Kidney (tissue), 14 donors: ENCODE measurements around the gene RBMS1. TPM values are rescaled to one million over a fixed set of nuclear protein-coding genes. Genes with fewer than 3 reads are reported as not detected.

Experiments used
- DNase-seq, 5 donors: peaks; one replicate each; pipeline ENCODE4 v3.0.0-alpha.2; 2013 to 2020
- FAIRE-seq: peaks from 2 replicates; lab custom pipeline; 2012; peaks lifted over from hg19 to GRCh38; lab: Jason Lieb, UNC
- H3K27ac ChIP-seq, 2 donors: one replicate each; pipeline ENCODE4 v1.7.0; 2013; ENCODE audit warnings: low read depth in 2 of 2, low read length in 2 of 2, inconsistent platforms in 1 of 2
- H3K27me3 ChIP-seq: one replicate; pipeline ENCODE4 v1.7.1; 2013; ENCODE audit warnings: low read length, inconsistent platforms; ENCODE audit not compliant: control insufficient read depth, insufficient read depth
- H3K36me3 ChIP-seq, 3 donors: one replicate each; pipeline versions ENCODE4 v1.7.0 to v1.7.1; 2013; ENCODE audit warnings: low read length in 3 of 3, control low read depth in 1 of 3, inconsistent platforms in 1 of 3; ENCODE audit not compliant: insufficient read depth in 3 of 3, control insufficient read depth in 2 of 3
- H3K4me1 ChIP-seq, 3 donors: one replicate each; pipeline versions ENCODE4 v1.7.0 to v1.7.1; 2013; ENCODE audit warnings: low read length in 3 of 3, inconsistent platforms in 1 of 3, low read depth in 1 of 3; ENCODE audit not compliant: control insufficient read depth in 2 of 3, insufficient read depth in 2 of 3
- H3K4me3 ChIP-seq, 3 donors: one replicate each; pipeline versions ENCODE4 v1.7.0 to v1.8.1; 2013; ENCODE audit warnings: low read length in 3 of 3, control low read depth in 1 of 3, inconsistent platforms in 1 of 3
- H3K9ac ChIP-seq, 3 donors: one replicate each; pipeline versions ENCODE4 v1.7.0 to v1.7.1; 2013; ENCODE audit warnings: low read length in 3 of 3, control low read depth in 1 of 3, inconsistent platforms in 1 of 3
- H3K9me3 ChIP-seq, 3 donors: one replicate each; pipeline versions ENCODE4 v1.7.0 to v1.7.1; 2013; ENCODE audit warnings: low read length in 3 of 3, control low read depth in 1 of 3, inconsistent platforms in 1 of 3; ENCODE audit not compliant: control insufficient read depth in 2 of 3, insufficient read depth in 1 of 3
- CTCF ChIP-seq: IDR thresholded peaks from 3 replicates; pipeline ENCODE4 v1.5.1; 2012; ENCODE audit warnings: mild to moderate bottlenecking, moderate library complexity, borderline replicate concordance; ENCODE audit not compliant: insufficient read depth; ENCODE audit errors: extremely low read depth
- intact Hi-C: fragments of 100-400 bp; cut with DNase I; formaldehyde crosslinking; loops from one replicate; pipeline ENCODE4 v1.11.1; 2022
- polyA plus RNA-seq: library from polyadenylated mRNA; stranded (reverse); fragments of 350-450 nt; fragmentation: Illumina TruSeq; extraction: RNeasy Lipid Tissue Mini Kit (QIAGEN cat#74804); gene quantifications from one replicate; pipeline ENCODE4 v1.2.3, GENCODE V29; 2014; ENCODE audit warnings: low read depth, low replicate concordance; ENCODE audit not compliant: insufficient read depth
- total RNA-seq: library from RNA; stranded (reverse); fragmentation: NEBNext Ultra II Directional; extraction: Animal tissue kit (Norgen Biotek cat#: 25700); gene quantifications from one replicate; pipeline ENCODE4 v1.2.1, GENCODE V29; 2021
- donor health status: control.
- donor health status: control.
- donor health status: control.
- donor health status: control.
- donor health status: control.
- donor health status: DM: yes; HTN: yes; CAD: no.
- donor health status: Normal renal cell carcinoma (clear cell type).

The RBMS1 gene
- total and polyA plus RNA-seq, 2 donors from 2014 or later: 25.6 to 94.8 TPM

DNA sequence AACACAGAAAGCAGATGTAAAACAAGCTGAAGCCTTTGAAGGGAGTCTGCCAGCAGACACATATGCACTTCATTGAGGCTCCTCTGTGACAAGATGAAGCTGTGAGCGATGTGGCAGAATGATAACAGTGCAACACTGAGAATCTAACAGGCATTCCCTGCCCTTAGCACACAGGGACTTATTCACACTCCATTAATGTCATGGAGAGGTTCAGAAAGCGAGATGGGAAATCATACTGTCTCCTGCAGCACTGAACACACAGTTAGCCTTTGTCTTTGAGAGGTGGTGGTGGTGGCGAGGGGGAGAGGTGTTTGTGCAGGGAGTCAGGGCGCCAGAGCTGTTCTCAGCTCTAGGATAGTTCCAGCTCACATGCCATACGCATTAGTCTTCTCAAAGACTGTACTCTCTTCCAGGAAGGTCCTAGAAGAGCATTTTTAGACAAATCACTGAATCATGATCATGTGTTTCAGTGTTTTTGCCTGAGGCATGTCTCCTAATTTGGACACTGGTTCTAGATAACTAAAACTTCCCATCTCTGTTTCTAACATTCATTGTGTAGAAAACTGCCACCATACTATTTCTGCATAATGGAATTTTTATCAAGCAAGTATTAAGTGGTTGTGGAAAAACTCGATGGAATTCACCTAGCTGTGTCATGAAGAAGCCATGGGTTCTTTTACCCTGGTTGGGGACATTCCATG, 200.1 kb downstream of the RBMS1 start:
- intact Hi-C loops: no loop called here
- H3K4me3 ChIP-seq: no peak overlapping the region
- H3K27me3 ChIP-seq: no peaks in the 10 kb centered on the region
- peak in 2 of 5 donors; percentile 33 to 47 for DNase-seq
- H3K9me3 ChIP-seq: no peaks in the 10 kb centered on the region
- no peak for TF ChIP-seq CTCF
- peaks cover 5 to 25% (median 10%) of the 10 kb centered on the region in 3 donors for H3K36me3 ChIP-seq
- H3K4me1 ChIP-seq: peaks cover 0 to 12% (median 9%) of the 10 kb centered on the region in 3 donors
- no peak overlapping the region for H3K9ac ChIP-seq
- no peak for FAIRE-seq
- H3K27ac ChIP-seq: peak overlapping the region in 1 of 2 donors; percentile 13

- Histone ChIP-seq H3K9me3 (no peaks in the 10 kb centered on the region), H3K4me1 (peaks cover 0 to 12% (median 9%) of the 10 kb centered on the region in 3 donors), H3K36me3 (peaks cover 2 to 21% (median 2%) of the 10 kb centered on the region in 3 donors), H3K4me3 (no peak overlapping the region), H3K27me3 (no peaks in the 10 kb centered on the region), H3K9ac (no peak overlapping the region), H3K27ac (no peak overlapping the region)
- DNase-seq: peak in 1 of 5 donors; percentile 18
- FAIRE-seq: no peak
- TF ChIP-seq CTCF: no peak
- intact Hi-C loops: no loop called here
Measured at GRCh38 chr2:160292225-160292624, 201.4 kb downstream of the RBMS1 start.

DNA sequence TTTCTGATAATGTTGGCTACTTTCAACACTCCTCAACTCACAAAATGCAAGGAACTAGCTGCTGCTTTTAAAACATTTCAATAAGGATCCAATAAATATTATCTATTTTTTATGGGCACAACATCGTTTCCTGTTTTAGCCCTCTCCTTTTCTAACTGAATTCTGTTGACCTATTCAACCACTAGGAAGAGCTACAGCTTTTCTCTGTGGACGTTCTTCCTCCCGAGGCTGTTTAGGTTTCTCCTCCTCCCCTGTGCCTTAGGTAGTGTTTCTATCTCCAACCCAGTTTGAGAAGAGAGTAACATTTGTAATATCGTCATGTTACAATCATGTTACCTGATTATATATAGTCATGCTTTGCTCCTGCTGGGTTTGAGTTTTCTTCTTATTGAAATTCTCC, 202.2 kb downstream of the RBMS1 start:
- Histone ChIP-seq H3K27me3 (no peaks in the 10 kb centered on the region), H3K36me3 (peaks cover 2 to 17% (median 2%) of the 10 kb centered on the region in 3 donors), H3K9me3 (no peaks in the 10 kb centered on the region), H3K27ac (no peak overlapping the region), H3K4me3 (no peak overlapping the region), H3K9ac (no peak overlapping the region), H3K4me1 (peaks cover 0 to 12% (median 9%) of the 10 kb centered on the region in 3 donors)
- no peak for TF ChIP-seq CTCF
- DNase-seq: peak in 1 of 5 donors; percentile 23
- intact Hi-C loops: no loop called here
- no peak for FAIRE-seq

- H3K4me1 ChIP-seq: peaks cover 0 to 12% (median 9%) of the 10 kb centered on the region in 3 donors
- no peak overlapping the region for H3K4me3 ChIP-seq
- peaks cover 2 to 13% (median 2%) of the 10 kb centered on the region in 3 donors for H3K36me3 ChIP-seq
- no peaks in the 10 kb centered on the region for H3K9me3 ChIP-seq
- no peak for DNase-seq
- no peak overlapping the region for H3K27ac ChIP-seq
- FAIRE-seq: no peak
- intact Hi-C loops: no loop called here
- H3K9ac ChIP-seq: no peak overlapping the region
- no peak for TF ChIP-seq CTCF
- no peaks in the 10 kb centered on the region for H3K27me3 ChIP-seq
Measured at GRCh38 chr2:160290598-160290997, 203.0 kb downstream of the RBMS1 start.
